Ishikawa (cell line): ENCODE data around the gene GID8.

ENCODE experiments used
- CEBPB ChIP-seq: IDR thresholded peaks from 2 replicates; pipeline ENCODE4 v1.6.1; 2012
- CREB1 ChIP-seq: IDR thresholded peaks from 2 replicates; pipeline ENCODE4 v1.6.1; 2012; ENCODE audit warnings: low read depth
- EGR1 ChIP-seq: IDR thresholded peaks from 2 replicates; pipeline ENCODE4 v1.6.1; 2012
- EP300 ChIP-seq: IDR thresholded peaks from 2 replicates; pipeline ENCODE4 v1.6.1; 2012; ENCODE audit warnings: borderline replicate concordance
- FOXM1 ChIP-seq: IDR thresholded peaks from 2 replicates; pipeline ENCODE4 v1.6.1; 2012; ENCODE audit warnings: low read depth, borderline replicate concordance
- NFIC ChIP-seq: IDR thresholded peaks from 2 replicates; pipeline ENCODE4 v1.6.1; 2012
- RAD21 ChIP-seq: IDR thresholded peaks from 2 replicates; pipeline ENCODE4 v1.6.1; 2012; ENCODE audit warnings: low read depth
- TAF1 ChIP-seq: IDR thresholded peaks from 2 replicates; pipeline ENCODE4 v1.6.1; 2012; ENCODE audit warnings: low read depth, mild to moderate bottlenecking
- TCF12 ChIP-seq: IDR thresholded peaks from 2 replicates; pipeline ENCODE4 v1.6.1; 2012; ENCODE audit warnings: low read depth
- TEAD4 ChIP-seq: IDR thresholded peaks from 2 replicates; pipeline ENCODE4 v1.6.1; 2012
- YY1 ChIP-seq: IDR thresholded peaks from 2 replicates; pipeline ENCODE4 v1.6.1; 2012; ENCODE audit warnings: low read depth
- ZBTB7A ChIP-seq: IDR thresholded peaks from 2 replicates; pipeline ENCODE4 v1.6.1; 2012; ENCODE audit warnings: low read depth
- TF ChIP-seq, protein P1 (sequence below): IDR thresholded peaks from 2 replicates; pipeline ENCODE4 v1.6.1; 2012; ENCODE audit warnings: low read depth, mild to moderate bottlenecking
- TF ChIP-seq, protein P2 (sequence below): IDR thresholded peaks from 2 replicates; pipeline ENCODE4 v1.6.1; 2012
- TF ChIP-seq, protein P3 (sequence below): IDR thresholded peaks from 2 replicates; pipeline ENCODE4 v1.6.1; 2012

GID8 gene

DNA sequence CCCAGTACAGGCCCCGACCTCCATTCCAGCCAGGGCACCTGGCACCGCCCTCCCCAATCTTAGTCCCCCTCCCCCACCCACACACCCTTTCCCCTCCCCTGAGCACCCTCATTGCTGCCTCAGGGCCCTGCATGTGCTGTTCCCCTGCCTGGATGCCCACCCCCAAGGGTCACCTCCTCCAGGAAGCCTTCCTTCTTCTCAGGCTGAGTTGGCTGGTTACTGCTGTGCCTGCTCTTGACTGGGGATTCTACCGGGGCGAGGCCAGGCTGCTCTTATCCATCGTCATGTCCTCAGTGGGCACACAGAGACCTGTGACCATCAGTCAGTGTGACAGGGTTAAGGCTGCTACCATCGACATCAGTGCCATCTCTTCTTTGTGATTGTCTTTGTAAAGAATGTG lies 45.3 kb downstream of the GID8 start:
- TF ChIP-seq RAD21 (no peak), CEBPB (no peak), NFIC (no peak), YY1 (no peak), TCF12 (no peak)
- TF ChIP-seq, protein P1, sequence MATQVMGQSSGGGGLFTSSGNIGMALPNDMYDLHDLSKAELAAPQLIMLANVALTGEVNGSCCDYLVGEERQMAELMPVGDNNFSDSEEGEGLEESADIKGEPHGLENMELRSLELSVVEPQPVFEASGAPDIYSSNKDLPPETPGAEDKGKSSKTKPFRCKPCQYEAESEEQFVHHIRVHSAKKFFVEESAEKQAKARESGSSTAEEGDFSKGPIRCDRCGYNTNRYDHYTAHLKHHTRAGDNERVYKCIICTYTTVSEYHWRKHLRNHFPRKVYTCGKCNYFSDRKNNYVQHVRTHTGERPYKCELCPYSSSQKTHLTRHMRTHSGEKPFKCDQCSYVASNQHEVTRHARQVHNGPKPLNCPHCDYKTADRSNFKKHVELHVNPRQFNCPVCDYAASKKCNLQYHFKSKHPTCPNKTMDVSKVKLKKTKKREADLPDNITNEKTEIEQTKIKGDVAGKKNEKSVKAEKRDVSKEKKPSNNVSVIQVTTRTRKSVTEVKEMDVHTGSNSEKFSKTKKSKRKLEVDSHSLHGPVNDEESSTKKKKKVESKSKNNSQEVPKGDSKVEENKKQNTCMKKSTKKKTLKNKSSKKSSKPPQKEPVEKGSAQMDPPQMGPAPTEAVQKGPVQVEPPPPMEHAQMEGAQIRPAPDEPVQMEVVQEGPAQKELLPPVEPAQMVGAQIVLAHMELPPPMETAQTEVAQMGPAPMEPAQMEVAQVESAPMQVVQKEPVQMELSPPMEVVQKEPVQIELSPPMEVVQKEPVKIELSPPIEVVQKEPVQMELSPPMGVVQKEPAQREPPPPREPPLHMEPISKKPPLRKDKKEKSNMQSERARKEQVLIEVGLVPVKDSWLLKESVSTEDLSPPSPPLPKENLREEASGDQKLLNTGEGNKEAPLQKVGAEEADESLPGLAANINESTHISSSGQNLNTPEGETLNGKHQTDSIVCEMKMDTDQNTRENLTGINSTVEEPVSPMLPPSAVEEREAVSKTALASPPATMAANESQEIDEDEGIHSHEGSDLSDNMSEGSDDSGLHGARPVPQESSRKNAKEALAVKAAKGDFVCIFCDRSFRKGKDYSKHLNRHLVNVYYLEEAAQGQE = no peak
- TF ChIP-seq, protein P2, sequence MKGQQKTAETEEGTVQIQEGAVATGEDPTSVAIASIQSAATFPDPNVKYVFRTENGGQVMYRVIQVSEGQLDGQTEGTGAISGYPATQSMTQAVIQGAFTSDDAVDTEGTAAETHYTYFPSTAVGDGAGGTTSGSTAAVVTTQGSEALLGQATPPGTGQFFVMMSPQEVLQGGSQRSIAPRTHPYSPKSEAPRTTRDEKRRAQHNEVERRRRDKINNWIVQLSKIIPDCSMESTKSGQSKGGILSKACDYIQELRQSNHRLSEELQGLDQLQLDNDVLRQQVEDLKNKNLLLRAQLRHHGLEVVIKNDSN = no peak

DNA sequence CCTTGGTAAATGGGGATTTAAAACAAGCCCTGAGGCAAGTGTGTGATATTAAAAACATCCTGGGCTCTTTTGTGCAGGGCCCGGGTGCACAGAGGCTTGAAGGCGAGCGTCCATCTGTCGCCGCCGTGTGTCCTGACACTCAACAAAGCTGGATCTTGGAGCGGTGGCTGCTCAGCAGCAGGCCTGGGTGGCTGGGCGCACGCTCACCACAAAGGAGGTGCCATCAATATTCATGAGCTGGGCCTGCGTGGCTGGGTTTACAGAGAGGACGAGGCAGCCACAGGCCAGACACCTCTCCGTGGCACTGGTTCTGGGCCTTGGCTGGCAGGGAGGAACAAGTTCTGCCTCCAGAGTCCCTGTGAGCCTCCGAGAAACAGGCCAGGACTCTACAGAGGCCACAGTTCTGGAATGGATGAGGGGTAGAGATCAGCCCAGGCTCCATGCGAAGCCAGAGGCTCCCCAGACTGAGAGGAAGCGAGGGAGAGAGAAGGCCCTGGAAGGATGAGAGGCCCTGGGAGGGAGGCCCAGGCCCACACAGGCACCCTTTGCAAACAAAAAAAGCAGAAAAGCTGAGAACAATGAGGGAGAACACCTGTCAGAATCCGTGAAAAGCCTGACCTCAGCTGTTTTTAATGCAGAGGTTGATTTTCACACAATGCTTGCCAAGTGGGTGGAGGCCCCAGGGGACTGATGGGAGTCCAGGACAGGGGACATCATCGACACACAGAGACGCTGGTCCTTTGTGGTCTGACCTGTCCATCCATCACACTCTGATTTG lies 46.9 kb downstream of the GID8 start:
- TF ChIP-seq, protein P2 = no peak
- TF ChIP-seq EP300 (no peak), TCF12 (no peak), TEAD4 (no peak), ZBTB7A (no peak), YY1 (no peak), RAD21 (no peak), FOXM1 (no peak), EGR1 (no peak), NFIC (no peak), CEBPB (no peak), TAF1 (no peak), CREB1 (no peak)
- TF ChIP-seq, protein P1 = no peak
- TF ChIP-seq, protein P3, sequence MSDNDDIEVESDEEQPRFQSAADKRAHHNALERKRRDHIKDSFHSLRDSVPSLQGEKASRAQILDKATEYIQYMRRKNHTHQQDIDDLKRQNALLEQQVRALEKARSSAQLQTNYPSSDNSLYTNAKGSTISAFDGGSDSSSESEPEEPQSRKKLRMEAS = no peak

DNA sequence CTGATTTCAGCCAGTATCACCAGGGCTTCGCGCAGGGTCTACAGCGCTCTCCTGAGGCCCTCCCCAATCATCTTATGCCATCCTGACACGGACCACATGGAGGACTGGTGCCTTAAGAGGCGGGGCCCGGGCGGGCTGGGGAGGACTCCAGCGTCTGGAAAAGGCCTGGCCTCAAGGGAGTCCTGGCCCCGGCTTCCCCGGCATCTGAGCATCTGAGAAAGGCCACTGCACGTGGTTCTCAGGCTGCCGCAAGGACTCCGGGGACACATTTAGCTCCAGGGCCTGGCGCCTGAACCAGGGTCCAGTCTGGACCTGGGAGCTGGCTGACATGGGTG lies 47.5 kb downstream of the GID8 start:
- TF ChIP-seq TAF1 (no peak), TEAD4 (no peak)

DNA sequence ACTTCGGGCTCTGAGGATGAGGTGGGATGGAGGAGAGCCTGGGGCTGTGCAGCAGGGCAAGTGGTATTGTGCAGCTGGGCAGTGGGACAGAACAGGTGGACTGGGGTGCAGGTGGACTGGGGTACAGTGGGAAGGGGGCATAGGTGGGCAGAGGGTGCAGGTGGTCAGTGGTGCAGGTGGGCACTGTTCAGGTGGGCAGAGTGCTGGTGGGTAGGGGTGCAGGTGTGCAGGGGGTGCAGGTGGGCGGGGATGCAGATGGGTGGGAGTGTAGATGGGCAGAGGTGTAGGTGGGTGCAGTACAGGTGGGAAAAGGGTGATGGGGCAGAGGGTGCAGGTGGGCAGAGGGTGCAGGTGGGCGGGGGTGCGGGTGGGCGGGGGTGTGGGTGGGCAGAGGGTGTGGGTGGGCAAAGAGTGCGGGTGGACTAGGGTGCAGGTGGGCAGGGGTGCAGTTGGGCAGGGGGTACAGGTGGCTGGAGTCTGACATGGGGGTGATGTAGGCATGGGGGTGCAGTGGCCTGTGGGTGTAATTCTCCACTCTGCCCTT lies 48.4 kb downstream of the GID8 start:
- no peak for TF ChIP-seq FOXM1
- no peak for TF ChIP-seq RAD21
- no peak for TF ChIP-seq EGR1
- no peak for TF ChIP-seq TAF1
- TF ChIP-seq CEBPB = no peak
- no peak for TF ChIP-seq TEAD4
- TF ChIP-seq, protein P2 = no peak
- no peak for TF ChIP-seq YY1
- no peak for TF ChIP-seq NFIC
- no peak for TF ChIP-seq TCF12
- TF ChIP-seq EP300 = no peak
- TF ChIP-seq, protein P1 = no peak
- no peak for TF ChIP-seq CREB1
- TF ChIP-seq ZBTB7A = no peak
- TF ChIP-seq, protein P3 = no peak
